HEK293 (cell line): Measurements from ENCODE around the gene SNRPA1.

ENCODE experiments used
- CTCF ChIA-PET: fragments of 350-600 bp; formaldehyde crosslinking; extraction: SDS; loops from one replicate; lab custom pipeline; 2021; ENCODE audit warnings: antibody characterized with exemption; lab: Yijun Ruan, JAX
- POLR2A ChIA-PET: fragments of 300-600 bp; formaldehyde crosslinking; extraction: SDS; loops from one replicate; lab custom pipeline; 2020; ENCODE audit warnings: antibody characterized with exemption, inconsistent platforms; lab: Yijun Ruan, JAX
- H3K27ac ChIP-seq: fragments of 200-500 bp; sonication (Bioruptor generic); 2 replicates; pipeline ENCODE4 v1.5.1; 2014; ENCODE audit warnings: low read depth, low read length, control low read depth, inconsistent platforms; ENCODE audit errors: extremely low read depth
- H3K36me3 ChIP-seq, 2 experiments: fragments of 200-500 bp in 1 of 2; sonication (Bioruptor generic) in 1 of 2; 1 replicate in 1 of 2; 2 replicates in 1 of 2; pipeline ENCODE4 v1.5.1; 2014 to 2017; ENCODE audit warnings: inconsistent platforms in 2 of 2, low read length in 2 of 2; ENCODE audit not compliant: control insufficient read depth in 2 of 2, insufficient read depth in 1 of 2
- H3K4me1 ChIP-seq: fragments of 200-500 bp; sonication (Bioruptor generic); 2 replicates; pipeline ENCODE4 v1.5.1; 2014; ENCODE audit warnings: mild to moderate bottlenecking, low read length, inconsistent platforms; ENCODE audit not compliant: control insufficient read depth, insufficient read depth
- H3K4me3 ChIP-seq: 2 replicates; pipeline ENCODE4 v1.5.1; 2011; ENCODE audit warnings: low read depth, mild to moderate bottlenecking, control low read depth, low read length, moderate library complexity
- H3K9me3 ChIP-seq: fragments of 200-500 bp; sonication (Bioruptor generic); 2 replicates; pipeline ENCODE4 v1.5.1; 2014; ENCODE audit warnings: low read depth, low read length, inconsistent platforms; ENCODE audit not compliant: control insufficient read depth, insufficient read depth
- CTCF ChIP-seq: fragments of 450-650 bp; formaldehyde crosslinking; IDR thresholded peaks from 2 replicates; pipeline ENCODE4 v1.5.1; 2016; ENCODE audit warnings: missing biosample characterization, missing genetic modification characterization
- FEZF1 ChIP-seq: fragments of 450-650 bp; formaldehyde crosslinking; IDR thresholded peaks from 2 replicates; pipeline ENCODE4 v1.5.1; 2016; ENCODE audit warnings: missing biosample characterization, missing genetic modification characterization
- GLIS1 ChIP-seq: fragments of 450-650 bp; formaldehyde crosslinking; IDR thresholded peaks from 2 replicates; pipeline ENCODE4 v1.5.1; 2016; ENCODE audit warnings: missing biosample characterization, missing genetic modification characterization
- HOXD13 ChIP-seq: sonication (generic); formaldehyde crosslinking; IDR thresholded peaks from 2 replicates; pipeline ENCODE4 v1.8.0; 2022; ENCODE audit warnings: missing genetic modification reagents, borderline replicate concordance
- PRDM4 ChIP-seq: fragments of 450-650 bp; formaldehyde crosslinking; IDR thresholded peaks from 2 replicates; pipeline ENCODE4 v1.5.1; 2017; ENCODE audit warnings: missing biosample characterization, missing genetic modification characterization
- ZBTB11 ChIP-seq: fragments of 450-650 bp; formaldehyde crosslinking; conservative IDR thresholded peaks from 2 replicates; pipeline ENCODE4 v1.5.1; 2016; ENCODE audit warnings: low read depth, missing biosample characterization, missing genetic modification characterization
- ZBTB48 ChIP-seq: fragments of 450-650 bp; formaldehyde crosslinking; IDR thresholded peaks from 2 replicates; pipeline ENCODE4 v1.5.1; 2016; ENCODE audit warnings: missing biosample characterization, missing genetic modification characterization
- ZEB2 ChIP-seq: fragments of 450-650 bp; formaldehyde crosslinking; IDR thresholded peaks from 2 replicates; pipeline ENCODE4 v1.5.1; 2016; ENCODE audit warnings: missing biosample characterization, missing genetic modification characterization
- ZNF18 ChIP-seq: fragments of 450-650 bp; formaldehyde crosslinking; IDR thresholded peaks from 2 replicates; pipeline ENCODE4 v1.5.1; 2016; ENCODE audit warnings: missing biosample characterization, missing genetic modification characterization
- ZNF239 ChIP-seq: fragments of 450-650 bp; formaldehyde crosslinking; IDR thresholded peaks from 2 replicates; pipeline ENCODE4 v1.5.1; 2016; ENCODE audit warnings: missing biosample characterization, missing genetic modification characterization
- ZNF335 ChIP-seq: fragments of 450-650 bp; formaldehyde crosslinking; conservative IDR thresholded peaks from 2 replicates; pipeline ENCODE4 v1.5.1; 2016; ENCODE audit warnings: missing biosample characterization, missing genetic modification characterization
- ZNF354C ChIP-seq: fragments of 450-650 bp; formaldehyde crosslinking; IDR thresholded peaks from 2 replicates; pipeline ENCODE4 v1.5.1; 2016; ENCODE audit warnings: missing biosample characterization, missing genetic modification characterization, low read depth, borderline replicate concordance
- ZNF362 ChIP-seq: fragments of 450-650 bp; formaldehyde crosslinking; IDR thresholded peaks from 2 replicates; pipeline ENCODE4 v1.5.1; 2016; ENCODE audit warnings: missing biosample characterization, missing genetic modification characterization
- ZNF391 ChIP-seq: fragments of 450-650 bp; formaldehyde crosslinking; IDR thresholded peaks from 2 replicates; pipeline ENCODE4 v1.5.1; 2016; ENCODE audit warnings: low read depth, missing biosample characterization, missing genetic modification characterization, borderline replicate concordance
- ZNF585B ChIP-seq: fragments of 450-650 bp; formaldehyde crosslinking; IDR thresholded peaks from 2 replicates; pipeline ENCODE4 v1.5.1; 2016; ENCODE audit warnings: missing biosample characterization, missing genetic modification characterization
- ZNF626 ChIP-seq: fragments of 450-650 bp; sonication (Bioruptor Pico); formaldehyde crosslinking; IDR thresholded peaks from 2 replicates; pipeline ENCODE4 v1.5.1; 2018; ENCODE audit warnings: missing biosample characterization, missing genetic modification characterization, inconsistent platforms
- ZNF654 ChIP-seq: fragments of 450-650 bp; formaldehyde crosslinking; IDR thresholded peaks from 2 replicates; pipeline ENCODE4 v1.5.1; 2016; ENCODE audit warnings: low read depth, missing biosample characterization, missing genetic modification characterization
- ZNF664 ChIP-seq: fragments of 450-650 bp; formaldehyde crosslinking; IDR thresholded peaks from 2 replicates; pipeline ENCODE4 v1.5.1; 2016; ENCODE audit warnings: missing biosample characterization, missing genetic modification characterization
- ZNF701 ChIP-seq: fragments of 450-650 bp; formaldehyde crosslinking; IDR thresholded peaks from 2 replicates; pipeline ENCODE4 v1.5.1; 2016; ENCODE audit warnings: missing biosample characterization, missing genetic modification characterization

SNRPA1 gene

GRCh38 chr15:101295607-101296161 is 636 bp upstream of the SNRPA1 start (continued):
- TF ChIP-seq ZNF362 (no peak), FEZF1 (tag by site-specific recombination) (no peak), ZNF626 (tag by site-specific recombination) (no peak), ZBTB11 (tag by site-specific recombination) (peak; percentile 76), PRDM4 (tag by site-specific recombination) (no peak), ZNF664 (tag by site-specific recombination) (no peak), ZNF391 (tag by site-specific recombination) (no peak), HOXD13 (CRISPR knock-in tag) (no peak), ZNF354C (tag by site-specific recombination) (no peak), ZBTB48 (tag by site-specific recombination) (0 out of 2 replicates have a peak, but pooled peaks have one; percentile 27), ZNF335 (peak; percentile 69), ZNF701 (tag by site-specific recombination) (no peak), ZNF239 (tag by site-specific recombination) (no peak)
- TF ChIP-seq, all 188 proteins: peak for 17

GRCh38 chr15:101293122-101293521 is 1.9 kb downstream of the SNRPA1 start:
- Histone ChIP-seq H3K9me3 (no peaks in the 10 kb centered on the region), H3K4me3 (peak overlapping the region; percentile 64), H3K36me3 (peaks cover 31 to 41% of the 10 kb centered on the region in 2 experiments), H3K4me1 (peaks cover 11% of the 10 kb centered on the region), H3K27ac (no peak overlapping the region)
- CTCF ChIA-PET: interaction anchor here (0.6 to 7.4 kb wide), 8 partner anchors 9 to 348 kb away, joined by 3 to 64 read pairs (median 3); no protein-coding TSS in a partner anchor
- no peak for TF ChIP-seq ZNF585B
- POLR2A ChIA-PET: interaction anchor here (1.1 to 2.8 kb wide), 2 partner anchors 8 to 15 kb away, joined by 3 to 10 read pairs; no protein-coding TSS in a partner anchor

- peaks cover 61 to 80% of the 10 kb centered on the region in 2 experiments for H3K36me3 ChIP-seq
- POLR2A ChIA-PET: no interaction called here
- no peak overlapping the region for H3K27ac ChIP-seq
- H3K4me3 ChIP-seq: no peak overlapping the region
- TF ChIP-seq GLIS1 (tag by site-specific recombination) (peak; percentile 24; the same call in 1 of the 2 replicates), ZNF18 (tag by site-specific recombination) (no peak), CTCF (tag by site-specific recombination) (peak; percentile 50; the same call in 1 of the 2 replicates), ZEB2 (tag by site-specific recombination) (no peak), ZNF654 (peak; percentile 47)
- H3K4me1 ChIP-seq: peaks cover 3% of the 10 kb centered on the region
- CTCF ChIA-PET: interaction anchor here (0.6 to 4.0 kb wide), 19 partner anchors 9 to 682 kb away, joined by 3 to 37 read pairs (median 5); no protein-coding TSS in a partner anchor
- H3K9me3 ChIP-seq: no peaks in the 10 kb centered on the region
Observed at GRCh38 chr15:101288905-101289513, 6.0 kb downstream of the SNRPA1 start.
